Measurements from ENCODE around the gene ZBTB25. TPM values are rescaled to one million over a fixed set of nuclear protein-coding genes. Genes with fewer than 3 reads are reported as not detected.

Gene ZBTB25
- polyA plus RNA-seq, 3 donors = 3.2 to 8.7 (median 3.9) TPM

DNA sequence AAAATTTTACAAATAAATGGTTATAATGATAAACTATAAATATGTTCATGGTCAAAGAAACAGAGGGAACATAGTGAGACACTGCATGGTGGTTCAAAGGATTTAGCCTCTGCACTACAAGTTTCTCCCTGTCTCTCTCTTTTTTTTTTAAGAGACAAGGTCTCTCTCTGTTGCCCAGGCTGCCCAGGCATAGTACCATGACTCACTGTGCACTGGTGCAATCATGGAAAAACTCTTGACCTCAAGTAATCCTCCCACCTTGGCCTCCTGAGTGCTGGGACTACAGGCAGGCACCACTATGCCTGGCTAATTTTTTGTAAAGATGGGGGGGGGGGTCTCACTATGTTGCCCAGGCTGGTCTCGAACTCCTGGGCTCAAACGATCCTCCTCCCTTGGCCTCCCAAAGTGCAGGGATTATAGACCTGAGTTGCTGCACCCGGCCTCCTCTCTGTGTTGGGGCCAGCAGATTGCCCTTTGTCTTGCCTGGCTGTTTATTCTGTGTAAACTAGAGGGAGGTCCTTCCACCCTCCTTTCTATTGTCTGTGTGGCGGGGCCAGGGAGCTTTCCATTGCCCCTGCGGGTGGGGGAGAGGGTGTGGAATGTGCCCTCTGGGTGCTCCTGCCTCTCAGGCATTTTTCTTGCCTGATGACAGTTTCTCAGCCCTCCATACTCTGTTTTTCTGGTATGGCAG is 93.4 kb downstream of the ZBTB25 start:
- Histone ChIP-seq H3K9ac (ENCODE audit: insufficient read depth, low read length, poor library complexity, severe bottlenecking) (no peak overlapping the region), H3K27ac (ENCODE audit: low read depth in 1 of 2, low read length in 2 of 2) (no peak overlapping the region), H3K4me1 (ENCODE audit: control insufficient read depth in 1 of 2, insufficient read depth in 2 of 2, low read length in 2 of 2) (no peaks in the 10 kb centered on the region), H3K4me2 (replicated peaks; ENCODE audit: extremely low read depth, low read length, poor library complexity, severe bottlenecking) (no peak overlapping the region), H3K79me2 (ENCODE audit: insufficient read depth, low read length) (no peaks in the 10 kb centered on the region), H3K27me3 (ENCODE audit: control insufficient read depth in 2 of 2, insufficient read depth in 2 of 2, low read length in 2 of 2) (no peaks in the 10 kb centered on the region), H3K9me3 (replicated peaks in 1 of 2; ENCODE audit: control insufficient read depth in 1 of 2, insufficient read depth in 1 of 2, low read length in 2 of 2) (no peaks in the 10 kb centered on the region), H2AFZ (ENCODE audit: insufficient read depth, low read depth, low read length, poor library complexity, severe bottlenecking) (no peak overlapping the region), H3K4me3 (replicated peaks in 1 of 3; ENCODE audit: low read depth in 2 of 3, low read length in 3 of 3) (no peak overlapping the region), H3K36me3 (replicated peaks in 1 of 2; ENCODE audit: control insufficient read depth in 1 of 2, insufficient read depth in 2 of 2, low read length in 2 of 2) (peaks cover 12 to 56% of the 10 kb centered on the region in 2 donors), H4K20me1 (ENCODE audit: insufficient read depth, low read length) (no peaks in the 10 kb centered on the region)
- Mint-ChIP-seq H3K4me1 (no peaks in the 10 kb centered on the region), H3K9me3 (no peaks in the 10 kb centered on the region), H3K36me3 (peaks cover 36 to 50% of the 10 kb centered on the region in 2 donors), H3K27ac (peak overlapping the region in 2 of 7 donors; percentile 10 to 76), H3K27me3 (ENCODE audit: low read depth in 3 of 3) (peaks cover 0 to 5% (median 1%) of the 10 kb centered on the region in 3 donors), H3K4me3 (no peak overlapping the region)
- DNase-seq = peak in 1 of 3 donors; percentile 6
- intact Hi-C loops (cut with micrococcal nuclease) = no loop called here
- TF ChIP-seq, protein P1, sequence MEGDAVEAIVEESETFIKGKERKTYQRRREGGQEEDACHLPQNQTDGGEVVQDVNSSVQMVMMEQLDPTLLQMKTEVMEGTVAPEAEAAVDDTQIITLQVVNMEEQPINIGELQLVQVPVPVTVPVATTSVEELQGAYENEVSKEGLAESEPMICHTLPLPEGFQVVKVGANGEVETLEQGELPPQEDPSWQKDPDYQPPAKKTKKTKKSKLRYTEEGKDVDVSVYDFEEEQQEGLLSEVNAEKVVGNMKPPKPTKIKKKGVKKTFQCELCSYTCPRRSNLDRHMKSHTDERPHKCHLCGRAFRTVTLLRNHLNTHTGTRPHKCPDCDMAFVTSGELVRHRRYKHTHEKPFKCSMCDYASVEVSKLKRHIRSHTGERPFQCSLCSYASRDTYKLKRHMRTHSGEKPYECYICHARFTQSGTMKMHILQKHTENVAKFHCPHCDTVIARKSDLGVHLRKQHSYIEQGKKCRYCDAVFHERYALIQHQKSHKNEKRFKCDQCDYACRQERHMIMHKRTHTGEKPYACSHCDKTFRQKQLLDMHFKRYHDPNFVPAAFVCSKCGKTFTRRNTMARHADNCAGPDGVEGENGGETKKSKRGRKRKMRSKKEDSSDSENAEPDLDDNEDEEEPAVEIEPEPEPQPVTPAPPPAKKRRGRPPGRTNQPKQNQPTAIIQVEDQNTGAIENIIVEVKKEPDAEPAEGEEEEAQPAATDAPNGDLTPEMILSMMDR (IDR thresholded peaks at IDR 0.05) = no peak
- no CpG with 5 or more reads among the region's 5 CpGs for WGBS (ENCODE audit: insufficient coverage)

DNA sequence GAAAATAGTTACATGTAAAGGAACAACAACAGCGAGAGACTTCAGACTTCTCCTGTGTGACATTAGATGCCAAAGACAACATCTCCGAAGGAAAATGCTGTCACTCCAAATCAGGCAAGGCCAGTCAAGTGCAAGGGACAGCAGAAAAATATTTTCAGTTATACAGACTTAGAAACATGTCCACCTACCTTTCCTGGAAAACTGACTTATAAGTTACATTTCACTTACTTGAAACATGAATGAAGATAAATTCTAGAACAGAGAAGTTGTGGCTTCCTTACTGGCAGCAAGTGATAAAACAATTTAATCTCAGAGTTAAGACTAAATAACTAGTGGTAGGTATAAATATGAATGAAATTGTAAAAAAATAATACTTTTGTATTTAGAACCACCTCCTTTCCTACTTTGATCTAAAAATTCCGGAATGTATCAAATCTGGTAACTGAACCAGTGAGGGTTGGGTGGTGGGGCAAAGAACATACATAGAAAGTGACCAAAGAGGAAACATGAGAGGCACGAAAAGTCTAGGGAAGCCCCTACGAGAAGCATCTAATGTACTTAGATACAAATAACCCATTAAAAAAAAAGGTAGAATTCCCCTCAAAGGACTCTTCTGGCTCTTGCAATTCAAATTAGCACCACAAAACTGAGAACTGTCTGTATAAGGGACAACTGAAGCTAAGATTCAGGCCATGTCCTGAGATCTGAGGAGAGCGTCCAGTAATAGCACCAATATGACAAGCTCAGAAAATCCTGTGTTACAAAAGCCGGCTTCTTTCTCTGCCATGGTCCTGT is 94.3 kb downstream of the ZBTB25 start:
- H3K4me2 ChIP-seq (replicated peaks; ENCODE audit: extremely low read depth, low read length, poor library complexity, severe bottlenecking) = no peak overlapping the region
- 100% methylated on average over 2 of the region's 7 CpGs for WGBS (ENCODE audit: insufficient coverage)
- TF ChIP-seq, protein P1 (IDR thresholded peaks at IDR 0.05) = no peak
- no peaks in the 10 kb centered on the region for H3K27me3 ChIP-seq (ENCODE audit: control insufficient read depth in 2 of 2, insufficient read depth in 2 of 2, low read length in 2 of 2)
- intact Hi-C loops (cut with micrococcal nuclease) = no loop called here
- Mint-ChIP-seq H3K4me3 (no peak overlapping the region), H3K27ac (no peak overlapping the region), H3K4me1 (no peaks in the 10 kb centered on the region), H3K27me3 (ENCODE audit: low read depth in 3 of 3) (peaks cover 0 to 5% (median 1%) of the 10 kb centered on the region in 3 donors), H3K9me3 (no peaks in the 10 kb centered on the region), H3K36me3 (peaks cover 36 to 55% of the 10 kb centered on the region in 2 donors)
- no peak overlapping the region for H3K9ac ChIP-seq (ENCODE audit: insufficient read depth, low read length, poor library complexity, severe bottlenecking)
- H3K9me3 ChIP-seq (replicated peaks in 1 of 2; ENCODE audit: control insufficient read depth in 1 of 2, insufficient read depth in 1 of 2, low read length in 2 of 2) = no peaks in the 10 kb centered on the region
- H3K4me3 ChIP-seq (replicated peaks in 1 of 3; ENCODE audit: low read depth in 2 of 3, low read length in 3 of 3) = no peak overlapping the region
- no peaks in the 10 kb centered on the region for H3K79me2 ChIP-seq (ENCODE audit: insufficient read depth, low read length)
- no peak overlapping the region for H2AFZ ChIP-seq (ENCODE audit: insufficient read depth, low read depth, low read length, poor library complexity, severe bottlenecking)
- H3K27ac ChIP-seq (ENCODE audit: low read depth in 1 of 2, low read length in 2 of 2) = peak overlapping the region in 1 of 2 donors; percentile 6
- H3K4me1 ChIP-seq (ENCODE audit: control insufficient read depth in 1 of 2, insufficient read depth in 2 of 2, low read length in 2 of 2) = no peaks in the 10 kb centered on the region
- H4K20me1 ChIP-seq (ENCODE audit: insufficient read depth, low read length) = no peaks in the 10 kb centered on the region
- DNase-seq = no peak
- H3K36me3 ChIP-seq (replicated peaks in 1 of 2; ENCODE audit: control insufficient read depth in 1 of 2, insufficient read depth in 2 of 2, low read length in 2 of 2) = peaks cover 7 to 60% of the 10 kb centered on the region in 2 donors

Data from CD14-positive monocyte (primary cell).